Activated CD4-positive, alpha-beta T cell treated with anti-CD3 and anti-CD28 coated beads, Interleukin-2, amount 50 U/mL, for 24 hours (primary cell): ENCODE results near the gene SAA4.
A peak's percentile ranks its signal among the peaks of the same experiment; 100 is the strongest.
"Not testable (repeated sequence)": the region's sequence is repeated elsewhere in the genome, so short reads cannot be mapped to it uniquely, and the experiment has no call there.

ENCODE experiments used
- DNase-seq, 2 donors: peaks; one replicate each; pipeline ENCODE4 v3.0.0-alpha.2; 2020; ENCODE audit warnings: low read depth in 1 of 2, low spot score in 1 of 2

The SAA4 gene

DNA sequence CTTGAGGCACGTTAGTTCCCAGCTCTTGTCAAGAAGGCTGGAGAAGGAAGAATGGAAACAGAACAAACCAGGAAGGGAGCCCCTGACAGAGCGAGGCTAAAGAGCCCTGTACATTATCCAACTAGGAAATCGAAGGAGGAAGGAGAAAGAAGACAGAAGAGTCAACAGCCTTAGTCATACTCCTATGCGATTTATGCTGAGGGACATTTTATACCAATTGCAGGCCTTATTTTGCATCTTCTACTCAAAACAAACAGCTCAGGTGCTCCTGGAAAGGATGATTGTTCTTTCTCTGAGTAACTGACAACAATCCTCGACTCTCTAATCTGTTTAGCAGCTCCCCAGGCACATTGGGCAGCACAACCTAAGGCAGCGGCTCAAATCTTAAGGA, 10.6 kb upstream of the SAA4 start:
- not testable (repeated sequence) for DNase-seq

DNA sequence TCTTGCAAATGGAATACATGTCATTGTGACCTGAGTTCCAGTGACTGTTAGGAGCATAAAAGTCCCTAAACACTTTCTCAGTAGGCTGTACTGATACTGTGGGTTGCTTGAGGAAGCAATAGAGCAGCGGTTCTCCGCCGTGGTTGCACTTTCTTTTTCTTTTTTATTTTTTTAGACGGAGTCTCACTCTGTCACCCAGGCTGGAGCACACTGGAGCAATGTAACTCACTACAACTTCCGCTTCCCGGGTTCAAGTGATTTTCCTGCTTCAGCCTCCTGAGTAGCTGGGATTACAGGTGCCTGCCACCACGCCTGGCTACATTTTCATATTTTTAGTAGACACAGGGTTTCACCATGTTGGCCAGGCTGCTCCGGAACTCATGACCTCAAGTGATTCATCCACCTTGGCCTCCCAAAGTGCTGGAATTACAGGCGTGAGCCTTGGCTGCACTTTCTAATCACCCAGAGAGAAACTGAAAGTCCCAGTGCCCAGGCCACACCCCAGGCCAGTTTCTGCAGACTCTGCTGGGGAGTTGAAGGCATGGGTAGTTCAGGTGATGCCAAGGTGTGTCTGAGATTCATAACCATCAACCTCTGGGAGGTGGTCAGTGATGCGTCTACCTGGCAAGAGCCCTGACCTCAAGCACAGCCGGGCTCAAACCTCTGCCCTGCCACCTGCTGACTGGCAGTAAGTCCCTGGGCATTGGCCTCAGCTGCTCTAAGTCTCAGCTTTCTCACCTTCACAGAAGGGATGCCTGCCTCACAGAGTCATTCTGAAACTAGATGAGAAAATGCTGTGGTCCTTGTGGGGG, 10.0 kb upstream of the SAA4 start:
- not testable (repeated sequence) for DNase-seq

DNA sequence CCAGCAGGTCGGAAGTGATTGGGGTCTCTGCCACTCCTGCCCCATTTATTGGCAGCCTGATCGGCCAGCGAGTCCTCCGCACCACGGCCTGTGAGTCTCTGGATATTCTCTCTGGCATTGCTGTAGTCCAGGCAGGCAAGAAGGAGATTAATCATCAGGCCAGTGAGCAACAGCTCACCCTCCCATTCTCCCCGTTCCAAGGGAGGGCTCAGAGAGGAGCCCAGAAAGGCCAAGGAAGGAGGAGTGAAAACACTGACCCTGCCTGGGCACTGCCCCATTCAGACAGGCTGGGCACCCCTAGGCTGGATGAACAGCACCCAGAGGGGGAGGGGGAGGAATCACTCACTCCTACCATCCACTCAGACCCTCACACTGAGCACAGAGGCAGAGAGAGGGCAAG, 8.8 kb upstream of the SAA4 start:
- no peak for DNase-seq

DNA sequence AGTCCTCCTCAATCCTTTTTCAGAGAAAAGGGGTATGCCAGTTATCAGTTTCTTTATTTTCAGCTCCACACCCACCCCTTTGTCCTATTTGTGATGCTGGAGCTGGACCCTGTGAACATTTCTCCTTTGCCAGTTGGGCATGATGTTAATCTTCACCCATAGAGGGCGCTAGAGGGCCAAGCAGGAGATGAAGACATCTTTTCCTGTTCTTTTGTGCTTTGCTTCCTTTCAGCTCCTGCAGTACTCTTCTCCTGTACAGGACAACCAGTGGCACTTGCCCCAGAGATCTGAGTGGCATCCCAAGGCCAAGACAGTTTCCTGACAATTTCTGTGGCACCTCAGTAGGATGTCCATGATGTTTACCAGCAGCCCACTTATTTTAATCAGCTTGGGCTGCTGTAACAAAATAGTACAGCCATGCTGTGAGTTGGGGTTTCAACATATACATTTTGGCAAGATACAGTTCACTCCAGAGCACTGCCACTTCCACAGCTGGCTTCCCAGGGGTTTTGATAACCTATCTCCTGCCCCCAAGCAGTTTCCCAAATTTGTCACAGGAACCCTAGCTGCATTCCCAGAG, 7.3 kb upstream of the SAA4 start:
- DNase-seq, result peak in 1 of 2 donors; percentile 60

GRCh38 chr11:18239655-18240054, 3.1 kb upstream of the SAA4 start:
- DNase-seq, result no peak

DNA sequence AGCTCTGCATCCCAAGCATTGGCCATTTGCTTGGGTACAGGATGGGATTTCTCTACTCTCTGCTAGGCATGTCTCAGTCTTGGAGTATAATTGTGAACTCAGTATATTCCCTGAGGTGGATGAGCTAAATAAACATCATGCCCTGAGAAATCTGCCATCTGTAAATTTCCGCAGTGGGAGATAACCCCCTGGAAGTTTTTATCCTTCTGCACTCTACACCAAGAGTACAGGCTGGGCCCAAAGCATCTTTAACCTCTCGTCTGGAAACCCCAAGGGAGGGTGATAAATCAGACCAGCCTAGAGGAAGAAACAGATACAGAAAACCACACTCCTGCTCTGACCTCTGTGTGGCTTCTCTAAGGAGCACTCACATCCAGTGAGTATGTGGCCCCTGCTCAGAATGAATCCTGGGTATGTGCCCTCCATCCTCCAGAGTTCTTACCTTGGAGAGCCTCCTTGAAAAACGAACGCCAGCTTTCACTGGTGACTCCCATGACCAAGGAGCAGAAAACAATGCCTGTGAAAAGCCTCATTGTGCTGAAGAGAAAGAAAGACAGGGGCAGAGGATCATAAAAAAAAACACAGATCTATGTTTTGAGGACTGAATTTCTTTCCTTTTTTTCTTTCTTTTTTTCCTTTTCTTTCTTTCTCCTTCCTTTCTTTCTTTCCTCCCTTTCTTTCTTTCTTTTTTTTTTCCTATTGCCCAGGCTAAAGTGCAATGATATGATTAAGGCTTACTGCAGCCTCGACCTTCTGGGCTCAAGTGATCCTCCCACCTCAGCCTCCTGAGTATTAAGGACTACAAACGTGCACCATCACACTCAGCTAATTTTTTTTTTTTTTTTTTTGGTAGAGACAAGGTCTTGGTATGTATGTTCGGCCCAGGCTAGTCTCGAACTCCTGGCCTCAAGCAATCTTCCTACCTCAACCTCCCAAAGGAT, 938 bp downstream of the SAA4 start:
- DNase-seq, result no peak

DNA sequence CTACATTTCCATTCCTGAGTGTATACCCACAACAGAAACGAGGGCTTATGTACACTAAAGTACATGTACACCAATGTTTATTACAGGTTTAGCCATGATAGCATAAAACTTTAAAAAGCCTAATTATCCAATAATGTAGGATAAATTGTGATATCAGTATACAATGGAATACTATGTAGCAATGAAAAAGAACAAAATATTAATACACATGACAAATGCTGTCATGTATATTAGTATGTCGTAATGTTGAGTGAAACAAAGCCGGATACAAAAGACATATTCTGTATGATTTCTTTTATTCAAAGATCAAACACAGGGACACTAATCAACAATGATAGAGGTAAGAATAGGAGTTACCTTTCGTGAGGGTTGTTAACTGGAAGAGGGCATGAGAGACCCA, 2.7 kb downstream of the SAA4 start:
- no peak for DNase-seq

GRCh38 chr11:18230859-18231258, 5.7 kb downstream of the SAA4 start:
- no peak for DNase-seq

- no peak for DNase-seq
These were observed 7.1 kb downstream of the SAA4 start for GRCh38 chr11:18229501-18229900.

DNA sequence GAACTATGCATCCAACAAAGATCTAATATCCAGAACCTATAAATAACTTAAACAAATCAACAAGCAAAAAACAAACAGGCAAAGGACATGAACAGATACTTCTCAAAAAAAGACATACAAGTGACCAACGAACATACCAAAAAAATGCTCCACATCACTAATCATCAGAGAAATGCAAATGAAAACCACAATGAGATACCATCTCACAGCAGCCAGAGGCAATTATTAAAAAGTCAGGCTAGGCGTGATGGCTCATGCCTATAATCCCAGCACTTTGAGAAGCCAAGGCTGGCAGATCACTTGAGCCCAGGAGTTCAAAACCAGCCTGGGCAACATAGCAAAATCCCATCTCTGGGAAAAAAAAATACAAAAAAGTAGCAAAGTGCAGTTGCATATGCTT, 10.7 kb downstream of the SAA4 start:
- no peak for DNase-seq

DNA sequence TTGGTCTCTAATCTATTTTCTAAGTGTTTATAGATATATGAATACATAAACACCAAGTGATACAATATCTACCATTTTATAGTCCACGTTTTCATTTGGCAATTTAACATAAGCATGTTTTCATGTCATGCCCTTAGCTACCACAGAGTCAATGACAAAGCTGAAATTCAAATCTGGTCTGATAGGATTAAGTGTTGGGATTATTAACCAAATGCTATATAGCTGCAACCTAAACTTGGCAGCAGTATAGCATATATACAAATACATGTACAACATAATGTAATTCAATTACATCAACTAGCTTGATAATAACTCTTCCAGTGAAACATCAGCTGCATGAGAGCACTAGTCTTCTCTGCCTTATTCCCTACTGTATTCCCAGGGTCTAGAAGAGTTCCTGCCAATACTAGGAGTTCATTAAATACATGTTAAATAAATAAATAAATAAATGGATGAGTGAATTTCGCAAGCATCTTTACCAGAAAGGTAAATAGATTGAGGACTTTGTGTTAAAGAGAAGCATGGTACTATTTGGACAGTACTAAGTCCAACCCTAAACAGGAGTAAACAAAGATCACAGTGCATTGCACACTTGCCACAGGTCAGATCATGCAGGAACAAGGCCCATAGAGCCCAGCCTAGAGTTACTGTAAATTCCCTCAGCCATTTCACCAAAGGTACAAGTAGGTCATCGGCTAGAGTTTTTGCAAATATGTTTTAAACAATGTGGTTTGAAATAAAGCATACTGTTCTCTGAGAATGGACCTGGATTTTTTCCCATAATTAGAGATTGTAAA, 12.8 kb downstream of the SAA4 start:
- DNase-seq, result no peak

DNA sequence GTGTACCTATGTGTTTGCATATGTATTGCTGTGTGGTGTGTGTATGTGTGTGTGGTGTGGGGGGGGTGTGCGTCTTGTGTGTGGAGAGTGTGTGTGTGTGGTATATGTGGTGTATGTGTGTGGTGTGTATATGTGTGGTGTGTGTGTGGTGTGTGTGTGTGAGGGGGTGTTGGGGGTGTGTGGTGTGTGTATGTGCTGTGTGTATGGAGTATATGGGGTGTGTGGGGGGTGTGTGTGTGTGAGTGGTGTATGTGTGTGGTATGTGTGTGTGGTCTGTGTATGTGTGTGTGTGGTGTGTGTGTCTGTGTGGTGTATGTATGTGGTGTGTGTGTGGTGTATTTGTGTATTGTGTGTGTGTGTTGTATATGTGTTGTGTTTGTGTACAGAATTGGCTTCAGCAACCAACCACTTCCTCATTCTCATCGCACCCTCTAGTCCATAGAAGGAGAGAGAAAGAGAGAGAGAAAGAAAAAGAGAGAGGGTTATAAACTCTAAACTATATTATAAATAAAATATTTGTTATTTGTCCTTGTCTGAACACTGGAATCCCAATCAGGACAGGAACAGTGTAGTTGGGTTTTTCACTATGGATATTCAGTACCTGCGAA, 13.7 kb downstream of the SAA4 start:
- no peak for DNase-seq

GRCh38 chr11:18221274-18221876, 15.2 kb downstream of the SAA4 start:
- no peak for DNase-seq

DNA sequence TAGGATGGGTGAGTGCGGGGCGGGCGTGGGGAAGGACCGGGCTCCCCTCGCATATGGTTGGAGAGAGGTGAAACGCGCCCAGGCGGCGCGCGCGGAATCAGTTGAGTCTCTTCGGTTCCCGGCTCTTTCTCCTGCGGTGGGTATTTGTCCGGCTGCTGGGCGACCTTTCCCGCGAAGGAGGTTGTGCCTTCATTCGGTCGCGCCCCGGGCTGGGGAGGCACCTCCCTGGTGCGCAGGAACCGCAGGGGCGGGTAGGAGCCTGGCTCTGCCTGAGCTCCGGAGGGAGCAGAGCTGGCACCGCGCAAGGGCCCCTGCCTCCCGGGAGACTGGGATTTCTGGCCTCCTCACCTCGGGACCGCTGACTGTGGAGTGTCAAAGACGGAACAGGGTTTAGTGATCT, 27.5 kb downstream of the SAA4 start:
- no peak for DNase-seq

DNA sequence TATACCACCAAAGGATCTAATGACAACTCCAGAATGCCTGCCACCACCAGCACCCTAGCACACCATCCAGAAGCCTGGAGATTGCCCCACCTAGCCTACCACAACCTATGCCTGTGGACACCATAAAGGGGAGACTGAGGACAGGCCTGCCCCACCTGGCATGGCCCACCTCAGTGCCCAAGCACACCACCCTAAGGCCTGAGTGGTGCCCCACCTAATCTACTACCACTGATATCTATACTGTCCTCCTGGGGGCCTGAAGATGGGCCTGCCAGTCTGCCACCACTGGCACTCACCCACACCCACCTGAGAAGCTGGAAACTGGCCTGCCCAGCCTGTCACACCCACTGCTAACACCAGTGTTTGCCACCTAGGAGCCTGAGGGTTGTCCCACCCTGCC, 31.8 kb downstream of the SAA4 start:
- no peak for DNase-seq

DNA sequence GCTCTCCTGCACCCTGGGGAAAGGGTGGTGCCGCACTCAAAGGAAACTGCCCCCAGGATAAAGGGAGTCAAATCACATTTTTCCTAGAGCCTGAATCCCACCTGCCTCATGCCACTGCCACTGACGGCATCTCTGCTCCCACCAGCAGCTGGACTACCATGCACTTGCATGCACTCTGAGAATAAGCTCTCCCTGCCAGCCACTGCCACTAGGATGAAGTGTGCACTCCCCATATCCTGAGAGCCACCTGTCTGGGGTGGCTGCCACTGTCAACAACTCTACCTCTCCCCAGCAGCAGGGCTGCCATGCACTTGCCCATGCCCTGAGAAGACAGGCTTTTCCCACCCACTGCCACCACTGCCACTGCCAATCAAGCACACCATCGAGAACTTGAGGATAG, 32.4 kb downstream of the SAA4 start:
- no peak for DNase-seq

- no peak for DNase-seq
These were observed 32.9 kb downstream of the SAA4 start for GRCh38 chr11:18203723-18204122.

DNA sequence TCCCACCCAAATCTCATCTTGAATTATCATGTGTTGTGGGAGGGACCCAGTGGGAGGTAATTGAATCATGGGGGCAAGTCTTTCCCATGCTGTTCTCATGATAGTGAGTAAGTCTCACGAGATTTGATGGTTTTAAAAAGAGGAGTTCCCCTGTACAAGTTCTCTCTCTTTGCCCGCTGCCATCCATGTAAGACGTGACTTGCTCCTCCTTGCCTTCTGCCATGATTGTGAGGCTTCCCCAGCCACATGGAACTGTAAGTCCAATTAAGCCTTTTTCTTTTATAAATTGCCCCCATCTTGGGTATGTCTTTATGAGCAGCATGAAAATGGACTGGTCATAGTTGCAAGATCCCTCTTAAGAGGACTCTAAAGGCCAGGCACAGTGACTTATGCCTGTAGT, 38.9 kb downstream of the SAA4 start:
- DNase-seq, result not testable (repeated sequence)

DNA sequence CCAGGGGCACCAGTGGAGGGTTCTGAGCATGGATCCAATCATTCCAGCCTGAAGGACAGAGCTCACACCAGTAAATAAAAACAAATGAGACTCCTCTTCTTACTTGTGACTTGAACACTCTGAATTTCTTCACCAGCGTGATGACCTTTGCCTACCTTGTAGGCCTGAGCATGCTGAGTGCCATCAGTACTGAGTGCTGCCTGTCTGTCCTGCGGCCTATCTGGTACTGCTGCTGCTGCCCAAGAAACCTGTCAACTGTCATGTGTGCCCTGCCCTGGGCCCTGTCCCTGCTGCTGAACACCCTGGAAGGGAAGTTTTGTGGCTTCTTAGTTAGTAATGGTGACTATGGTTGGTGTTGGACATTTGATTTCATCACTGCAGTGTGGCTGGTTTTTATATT, 40.1 kb downstream of the SAA4 start:
- DNase-seq, result no peak

- no peak for DNase-seq
These were observed 43.6 kb downstream of the SAA4 start for GRCh38 chr11:18193010-18193409.
